NCI-H2107 (cell line): ENCODE results near the gene SMIM45.

Experiments used
- DNase-seq: peaks from one replicate; lab custom pipeline; 2025; lab: John Stamatoyannopoulos, UW

Gene SMIM45

GRCh38 chr22:42001706-42002105 lies 49.8 kb downstream of the SMIM45 start:
- no peak for DNase-seq

GRCh38 chr22:42007922-42008321 lies 56.0 kb downstream of the SMIM45 start:
- DNase-seq = no peak
